RKO (cell line): ENCODE results near the gene FAM228B.
"Not testable (repeated sequence)": the region's sequence is repeated elsewhere in the genome, so short reads cannot be mapped to it uniquely, and the experiment has no call there.

Experiments used
- DNase-seq: peaks from one replicate; pipeline ENCODE4 v3.0.0-alpha.2; 2016; ENCODE audit warnings: low spot score

Gene FAM228B

GRCh38 chr2:24159708-24160107, 36.4 kb downstream of the FAM228B start:
- no peak for DNase-seq

GRCh38 chr2:24160761-24161160, 37.5 kb downstream of the FAM228B start:
- no peak for DNase-seq

- DNase-seq, result no peak
Observed at GRCh38 chr2:24162494-24162893, 39.2 kb downstream of the FAM228B start.

DNA sequence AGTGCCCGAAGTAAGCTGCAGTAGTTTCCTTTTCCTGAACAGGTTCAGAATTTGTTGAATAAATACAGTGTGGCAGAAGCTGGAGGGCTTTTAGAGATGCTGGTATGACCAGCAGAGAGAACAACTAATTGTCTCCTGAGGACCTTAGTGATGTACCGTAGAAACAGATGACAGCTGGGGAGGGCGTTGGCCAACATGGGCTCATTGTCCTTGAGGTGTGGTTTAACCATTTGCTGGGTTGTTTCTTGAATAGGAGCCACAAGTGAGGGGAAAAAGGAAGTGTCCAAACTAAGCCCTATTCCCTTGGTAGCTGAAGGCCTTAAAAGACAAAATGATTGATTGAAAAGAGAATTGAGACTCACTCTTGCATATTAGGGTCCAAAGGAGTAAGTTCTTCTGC, 39.9 kb downstream of the FAM228B start:
- DNase-seq, result no peak

- DNase-seq, result no peak
Observed at GRCh38 chr2:24163601-24164000, 40.3 kb downstream of the FAM228B start.

DNA sequence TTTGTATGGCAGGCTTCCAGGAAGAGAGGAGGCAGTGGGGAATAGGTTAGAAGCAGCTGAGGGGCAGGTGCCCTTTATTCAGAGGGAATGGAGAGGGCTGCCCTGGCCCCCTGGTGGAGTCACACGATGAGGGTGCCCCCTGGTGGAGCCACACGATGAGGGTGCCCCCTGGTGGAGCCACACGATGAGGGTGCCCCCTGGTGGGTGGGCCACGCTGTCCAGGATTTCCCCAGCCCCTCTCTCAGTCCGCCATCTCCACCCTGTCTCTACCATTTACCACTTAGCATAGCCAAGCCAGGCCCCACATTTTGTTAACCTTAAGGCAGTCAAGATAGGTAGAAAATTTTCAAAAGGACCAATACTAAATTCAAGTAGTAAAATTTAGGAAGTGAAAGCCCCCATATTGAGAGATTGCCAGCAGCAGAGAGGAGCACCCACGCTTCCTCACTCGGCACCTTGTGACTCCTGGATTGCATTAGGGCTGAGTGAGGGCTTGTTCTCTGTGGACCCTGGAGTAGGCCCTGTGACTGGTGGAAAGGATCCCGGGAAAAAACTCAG, 41.2 kb downstream of the FAM228B start:
- DNase-seq, result peak; percentile 7

DNA sequence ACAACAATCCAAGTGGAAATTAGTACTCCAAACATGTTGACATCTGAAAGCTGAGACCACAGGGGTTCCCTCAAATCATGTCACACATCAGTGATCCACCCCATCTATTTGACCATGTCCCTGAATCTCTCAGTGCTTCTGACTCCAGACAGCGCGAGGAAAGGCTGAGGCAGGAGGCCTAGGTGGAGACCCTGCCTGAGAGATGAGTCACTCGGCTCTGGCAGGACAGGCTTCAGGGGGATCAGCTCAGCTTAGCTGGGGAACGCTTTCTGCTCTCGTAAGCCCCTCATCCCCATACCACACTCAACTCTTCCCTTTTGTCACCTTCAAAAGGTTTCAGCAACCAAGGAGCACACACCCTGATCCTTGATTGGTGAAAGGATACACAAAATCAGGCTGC, 45.8 kb downstream of the FAM228B start:
- DNase-seq, result no peak

DNA sequence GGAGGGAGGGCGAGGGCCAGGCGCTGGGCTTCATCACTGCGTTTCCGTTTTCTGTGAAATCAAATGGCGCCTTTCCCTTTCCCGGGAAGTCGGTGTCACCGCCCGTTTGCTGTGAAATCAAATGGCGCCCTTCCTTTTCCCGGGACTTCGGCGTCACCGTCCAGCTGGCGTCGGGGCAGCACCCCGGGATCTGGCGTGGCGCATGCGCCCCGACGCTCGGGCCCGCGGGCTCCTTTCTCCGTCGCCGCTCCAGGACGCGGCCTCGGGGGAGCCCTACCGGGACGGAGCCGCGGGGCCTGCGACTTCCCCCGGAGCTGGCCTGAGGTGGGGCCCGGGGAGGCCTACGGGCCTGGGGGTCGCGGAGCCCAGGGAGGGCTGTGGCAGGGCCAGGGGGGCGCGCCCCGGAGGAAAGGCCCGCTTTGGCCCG, 51.6 kb downstream of the FAM228B start, which contains the start of gene FAM228A:
Gene FAM228A (plus strand): TSS at position 203 of the 427 bp plus-strand sequence. CDS start 428 bp downstream, outside the sequence.
- DNase-seq, result no peak

DNA sequence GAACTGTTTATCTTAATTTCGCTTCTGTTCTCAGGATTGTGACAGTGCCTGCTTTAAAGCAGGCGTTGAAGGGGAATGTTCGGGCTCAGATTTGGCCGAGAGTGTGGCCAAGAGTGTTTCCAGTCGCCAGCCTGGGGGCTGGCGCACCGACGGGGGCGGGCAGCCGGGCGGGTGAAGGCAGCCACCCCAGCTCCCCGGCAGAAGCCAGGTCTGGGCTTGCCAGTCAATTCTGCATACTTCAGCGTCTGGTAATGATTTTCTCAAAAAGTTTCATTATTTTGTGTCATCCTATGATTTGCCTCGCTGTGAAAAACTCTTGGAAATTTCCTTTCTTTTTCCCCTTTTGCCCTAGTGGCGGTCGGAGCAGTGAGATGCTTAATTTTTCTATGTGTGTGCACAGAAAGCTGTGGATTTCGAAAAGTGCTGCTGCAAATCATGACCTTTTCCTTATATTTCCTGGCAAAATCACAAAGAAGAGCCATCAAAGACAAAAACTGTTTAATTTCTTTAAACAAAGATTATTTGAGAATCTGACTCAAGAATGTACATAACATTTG, 52.4 kb downstream of the FAM228B start:
- no peak for DNase-seq

DNA sequence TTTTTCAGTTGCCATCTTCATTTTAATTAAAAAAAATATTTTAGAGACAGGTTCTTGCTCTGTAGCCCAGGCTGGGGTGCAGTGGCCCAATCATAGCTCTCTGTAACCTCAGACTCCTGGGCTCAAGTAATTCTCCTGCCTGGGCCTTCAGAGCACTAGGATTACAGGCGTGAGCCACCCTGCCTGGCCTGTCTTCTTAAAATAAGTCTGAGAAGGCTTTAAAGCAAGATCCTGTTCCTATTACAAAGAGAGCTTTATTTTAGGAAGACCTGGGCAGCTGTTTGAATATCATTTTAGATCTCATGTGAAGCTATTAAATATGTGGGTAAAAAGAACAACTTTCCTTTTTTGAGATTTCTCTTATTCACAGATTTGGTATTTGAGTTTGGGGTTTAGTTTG, 53.1 kb downstream of the FAM228B start:
- DNase-seq, result no peak

DNA sequence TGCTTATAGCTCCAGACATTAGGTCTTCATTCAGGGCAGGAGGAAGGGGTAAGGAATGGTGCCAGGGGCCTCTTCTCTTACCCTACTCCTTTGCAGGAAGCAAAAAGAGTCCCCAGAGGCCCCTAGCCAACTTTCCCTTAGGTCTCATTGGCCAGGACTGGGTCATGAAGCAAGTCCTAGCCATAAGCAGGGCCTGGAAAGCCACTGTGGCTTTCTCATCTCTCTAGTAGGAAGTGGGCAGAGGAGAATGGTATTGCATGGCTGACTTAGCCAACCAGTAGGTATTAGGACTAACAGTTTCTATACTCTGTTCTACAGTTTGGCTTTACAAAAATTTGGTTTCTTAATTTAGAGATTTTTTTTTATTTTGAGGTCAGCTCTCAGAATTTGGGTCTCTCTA, 56.4 kb downstream of the FAM228B start:
- no peak for DNase-seq

GRCh38 chr2:24181849-24182248, 58.6 kb downstream of the FAM228B start:
- no peak for DNase-seq

DNA sequence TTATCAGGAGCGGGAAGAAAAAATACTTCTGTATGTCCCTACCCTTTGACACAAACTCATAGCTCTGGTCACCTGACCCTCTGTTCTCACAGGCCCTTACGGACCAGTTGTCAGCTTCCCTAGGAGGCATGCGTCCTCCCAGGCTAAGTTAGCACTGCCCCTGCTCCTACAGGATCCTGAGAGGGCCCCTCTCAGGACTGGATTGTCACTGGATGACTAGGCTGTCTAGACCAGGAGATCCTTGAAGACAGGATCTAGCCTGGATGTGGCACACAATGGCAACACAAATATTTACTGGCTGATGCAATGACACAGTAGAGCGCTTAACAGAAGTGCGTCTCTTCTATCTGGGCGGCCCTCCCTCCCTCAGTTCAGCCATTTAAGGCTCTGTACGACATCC, 59.2 kb downstream of the FAM228B start:
- no peak for DNase-seq

GRCh38 chr2:24183366-24184069, 60.2 kb downstream of the FAM228B start:
- DNase-seq, result no peak

DNA sequence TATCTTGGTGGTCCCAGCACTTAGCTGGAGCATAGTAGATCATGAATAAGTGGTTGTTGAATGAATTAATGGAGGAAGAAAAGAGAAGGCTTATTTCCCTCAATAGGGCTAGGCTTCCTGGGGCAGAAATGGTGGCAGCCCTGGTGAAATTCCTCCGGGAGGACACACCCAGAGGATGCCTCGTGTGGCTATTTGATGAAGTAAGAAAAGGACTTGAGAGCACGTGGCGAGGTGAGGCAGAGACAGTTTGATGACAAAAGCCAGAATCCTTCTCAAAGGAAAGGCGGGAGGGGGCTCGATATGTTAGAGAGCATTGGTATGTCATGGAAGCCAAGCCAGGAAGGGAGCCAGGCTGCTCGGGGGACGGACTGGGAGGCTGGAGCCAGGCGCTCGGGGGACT, 66.3 kb downstream of the FAM228B start:
- no peak for DNase-seq

DNA sequence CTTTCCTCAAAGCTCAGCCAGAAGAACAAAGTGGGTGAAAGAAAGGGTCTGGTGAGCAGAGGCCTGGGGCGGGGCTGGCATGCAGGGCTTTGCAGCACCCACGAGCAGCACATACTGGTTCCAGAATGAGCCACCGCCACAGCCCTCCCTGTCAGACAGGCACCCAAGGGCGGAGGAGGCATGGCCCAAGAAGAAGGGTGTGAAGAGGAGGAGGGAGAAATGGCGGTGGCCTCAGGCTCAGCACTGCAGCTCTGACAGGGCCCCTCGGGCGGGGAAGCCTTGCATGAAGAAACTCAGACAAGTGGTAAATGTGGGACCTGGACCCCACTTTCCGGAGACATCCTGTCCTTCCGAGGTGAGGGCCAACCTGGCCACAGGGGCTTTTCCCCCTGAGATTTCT, 67.2 kb downstream of the FAM228B start:
- DNase-seq, result no peak

GRCh38 chr2:24191156-24191555, 67.9 kb downstream of the FAM228B start:
- no peak for DNase-seq

- no peak for DNase-seq
Observed at GRCh38 chr2:24191848-24192247, 68.6 kb downstream of the FAM228B start.

GRCh38 chr2:24197213-24197612, 73.9 kb downstream of the FAM228B start:
- DNase-seq, result not testable (repeated sequence)

DNA sequence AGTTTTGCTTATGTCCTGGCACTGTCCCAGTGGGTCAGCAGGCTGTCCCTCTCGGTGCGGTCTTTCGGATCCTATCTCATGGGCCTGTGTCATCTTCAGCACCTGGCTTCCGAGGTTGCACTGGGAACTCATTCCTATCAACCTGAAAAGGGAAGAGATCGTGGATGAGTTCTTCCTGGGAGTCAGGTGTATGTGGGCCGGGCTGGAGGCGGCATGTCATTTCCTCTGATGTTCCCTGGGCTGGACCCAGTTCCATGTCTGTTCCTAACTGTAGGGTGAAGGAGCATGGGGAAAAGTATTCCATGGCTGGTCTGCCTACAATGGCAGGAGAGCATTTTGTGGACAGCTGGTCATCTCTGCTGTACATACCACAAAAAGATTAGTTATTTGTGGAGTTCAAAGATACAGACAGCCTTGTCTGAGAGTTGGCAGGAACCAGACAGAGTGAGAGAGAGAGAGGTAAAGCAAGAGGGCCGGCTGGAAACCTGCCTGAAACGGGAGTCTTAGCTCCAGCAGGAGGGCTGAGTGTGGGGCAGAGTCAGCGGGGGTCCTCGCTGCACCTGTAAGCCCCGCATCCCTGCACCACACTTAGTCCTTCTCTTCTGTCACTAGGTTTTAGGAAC, 76.8 kb downstream of the FAM228B start:
- no peak for DNase-seq

DNA sequence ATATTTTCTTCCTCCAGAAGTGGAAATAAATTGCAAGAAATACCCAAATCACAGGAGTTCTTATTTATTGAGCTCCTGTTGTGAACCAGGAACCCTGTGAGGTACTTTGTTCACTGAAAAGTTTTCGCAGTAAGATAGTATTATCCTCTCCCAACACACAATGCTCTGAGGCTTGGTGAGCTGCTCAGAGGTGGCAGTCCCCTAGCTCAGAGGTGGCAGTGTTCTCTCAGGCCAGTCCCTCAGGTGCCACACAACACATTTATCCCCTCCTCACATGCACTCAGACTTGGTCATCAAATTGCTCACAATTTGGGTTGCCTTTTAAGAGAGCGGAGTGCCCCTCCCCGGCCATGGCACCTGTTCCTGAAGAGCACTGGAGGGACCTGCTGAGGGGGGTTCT, 77.5 kb downstream of the FAM228B start:
- DNase-seq, result no peak

DNA sequence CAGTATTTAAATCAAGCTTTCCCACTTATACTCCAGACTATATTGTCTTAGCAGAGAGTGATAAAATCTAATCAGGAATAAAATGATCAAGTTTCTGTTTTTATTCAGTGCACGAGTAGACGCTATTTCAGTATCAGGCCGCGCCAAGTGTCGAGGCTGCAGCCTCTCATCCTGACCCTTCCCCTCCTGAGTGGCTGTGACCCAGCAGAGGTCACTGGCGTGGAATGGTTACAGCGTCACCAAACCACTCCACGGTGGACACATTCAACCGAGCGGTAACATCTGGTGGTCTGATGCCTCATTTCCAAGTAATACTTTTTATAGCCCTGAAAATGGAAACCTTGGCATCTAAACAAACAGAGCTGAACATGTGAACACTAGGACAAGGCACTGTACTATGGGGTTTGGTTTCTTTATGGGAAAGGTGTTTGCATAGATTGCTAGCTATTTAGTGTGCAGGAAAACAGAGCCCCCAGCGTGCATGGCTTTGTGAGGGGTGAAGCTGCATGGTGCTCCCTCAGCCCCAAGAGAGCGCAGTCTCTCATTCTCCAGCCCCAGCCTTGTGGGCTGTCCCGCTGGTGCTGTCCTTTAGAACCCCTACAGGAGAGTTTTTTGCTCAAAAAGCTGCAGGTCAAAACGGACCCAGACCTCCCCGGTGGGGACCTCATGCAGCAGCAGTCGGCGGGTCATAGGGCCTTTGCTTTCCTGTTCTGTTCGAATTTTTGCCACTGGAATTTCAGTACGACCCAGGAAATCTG, 79.9 kb downstream of the FAM228B start:
- no peak for DNase-seq

DNA sequence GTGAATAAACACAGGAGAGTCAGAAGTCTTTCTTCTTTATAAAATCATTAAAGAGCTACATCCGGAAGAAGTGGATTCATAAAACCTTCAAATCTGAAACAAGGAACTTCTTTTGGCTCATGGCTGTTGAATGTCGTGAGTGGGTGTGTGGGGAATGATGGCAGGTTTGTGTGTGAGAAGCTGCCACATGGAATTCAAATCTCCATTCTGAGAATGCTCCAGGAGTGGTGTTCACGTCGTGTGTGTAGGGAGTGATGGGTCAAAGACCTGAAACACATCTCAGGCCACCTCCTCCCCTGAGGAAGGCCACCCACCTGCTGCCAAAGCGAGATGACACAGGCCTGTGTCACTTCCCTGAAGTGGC, 80.5 kb downstream of the FAM228B start:
- DNase-seq, result no peak
